Measurements from ENCODE around the gene BORCS5. TPM values are rescaled to one million over a fixed set of nuclear protein-coding genes. Genes with fewer than 3 reads are reported as not detected.

Gene BORCS5
- total RNA-seq, 1 experiment from 2014 or later = 13.9 TPM

GRCh38 chr12:12319451-12320183, 37.3 kb upstream of the BORCS5 start:
- H3K9me3 Mint-ChIP-seq = peaks cover 9 to 10% of the 10 kb centered on the region in 2 experiments
- Histone ChIP-seq H3K4me1 (ENCODE audit: insufficient read depth, low read length) (peaks cover 4% of the 10 kb centered on the region; the same call in 1 of the 2 replicates), H3K56ac (ENCODE audit: insufficient read length, low read depth, low read length) (no peak overlapping the region), H2BK15ac (ENCODE audit: low read depth, low read length) (no peak overlapping the region), H2BK20ac (ENCODE audit: low read depth, low read length, poor library complexity, severe bottlenecking) (no peak overlapping the region), H3K79me1 (ENCODE audit: insufficient read depth, low read depth, low read length, poor library complexity, severe bottlenecking) (no peaks in the 10 kb centered on the region), H3K18ac (ENCODE audit: insufficient read length, low read depth, low read length) (no peak overlapping the region), H3K79me2 (ENCODE audit: insufficient read depth, low read length) (no peaks in the 10 kb centered on the region), H3K9me3 (ENCODE audit: control insufficient read depth, low read depth, low read length) (no peaks in the 10 kb centered on the region), H3K14ac (ENCODE audit: insufficient read depth, low read length) (no peak overlapping the region), H2BK12ac (ENCODE audit: insufficient read length, low read depth, low read length) (no peak overlapping the region), H4K5ac (ENCODE audit: insufficient read length, low read depth, low read length) (no peak overlapping the region), H3K27me3 (ENCODE audit: insufficient read depth, low read length) (no peaks in the 10 kb centered on the region), H4K8ac (replicated peaks; ENCODE audit: insufficient read length, low read depth, low read length) (no peak overlapping the region), H2AK5ac (ENCODE audit: insufficient read length, low read length) (no peak overlapping the region), H3K27ac (ENCODE audit: insufficient read length, low read depth, low read length) (no peak overlapping the region), H2BK5ac (ENCODE audit: insufficient read length, low read length) (no peak overlapping the region), H3K23ac (ENCODE audit: insufficient read length, low read depth, low read length) (no peak overlapping the region), H2BK120ac (ENCODE audit: low read depth, low read length, poor library complexity, severe bottlenecking) (no peak overlapping the region), H4K91ac (ENCODE audit: insufficient read length, low read depth, low read length) (no peak overlapping the region), H2AFZ (ENCODE audit: low read length) (no peak overlapping the region), H4K20me1 (ENCODE audit: control insufficient read depth, insufficient read depth, insufficient read length) (no peaks in the 10 kb centered on the region), H3K4me2 (ENCODE audit: insufficient read depth, insufficient read length, low read length) (no peak overlapping the region), H3K23me2 (ENCODE audit: insufficient read length, low read depth, low read length, poor library complexity, severe bottlenecking) (no peaks in the 10 kb centered on the region), H3T11ph (ENCODE audit: low read length) (no peak overlapping the region), H3K4ac (ENCODE audit: low read depth, low read length) (no peak overlapping the region), H3K9ac (ENCODE audit: extremely low read depth, insufficient read length, low read length) (no peak overlapping the region)
- peaks cover 14 to 15% of the 10 kb centered on the region in 2 experiments for H3K4me1 Mint-ChIP-seq
- peaks cover 4 to 8% (median 5%) of the 10 kb centered on the region in 3 experiments; a peak in 4 of 7 replicates for H3K36me3 Mint-ChIP-seq (ENCODE audit: insufficient read depth in 1 of 3, low read depth in 3 of 3)
- no CpG with 5 or more reads among the region's 9 CpGs for WGBS (ENCODE audit: extremely low coverage, insufficient read length, low lambda C conversion rate)
- H3K4me3 Mint-ChIP-seq = no peak overlapping the region
- no peak for TF ChIP-seq CTCF (conservative IDR thresholded peaks at IDR 0.05)
- DNase-seq = no peak
- H3K27me3 Mint-ChIP-seq (ENCODE audit: low read depth) = peaks cover 2% of the 10 kb centered on the region; the same call in 1 of the 2 replicates
- H3K27ac Mint-ChIP-seq = peak overlapping the region in 2 of 3 experiments; percentile 4 to 86; a peak in 4 of 7 replicates

Data from H9 (cell line).